OCI-LY7 (cell line): Measurements from ENCODE around the gene VPS9D1.

ENCODE experiments used
- EZH2phosphoT487 ChIP-seq: fragments of 200-600 bp; sonication (generic); IDR thresholded peaks from 2 replicates; pipeline ENCODE4 v1.6.1; 2018; ENCODE audit warnings: low read depth, borderline replicate concordance, mild to moderate bottlenecking, mixed run types, antibody characterized with exemption, low read length, moderate library complexity, mixed read lengths
- TF ChIP-seq, protein P1 (sequence below): fragments of 200-600 bp; sonication (generic); conservative IDR thresholded peaks from 2 replicates; pipeline ENCODE4 v1.5.1; 2014; ENCODE audit warnings: mild to moderate bottlenecking, antibody characterized with exemption, low read length, moderate library complexity, mixed read lengths

DNA sequence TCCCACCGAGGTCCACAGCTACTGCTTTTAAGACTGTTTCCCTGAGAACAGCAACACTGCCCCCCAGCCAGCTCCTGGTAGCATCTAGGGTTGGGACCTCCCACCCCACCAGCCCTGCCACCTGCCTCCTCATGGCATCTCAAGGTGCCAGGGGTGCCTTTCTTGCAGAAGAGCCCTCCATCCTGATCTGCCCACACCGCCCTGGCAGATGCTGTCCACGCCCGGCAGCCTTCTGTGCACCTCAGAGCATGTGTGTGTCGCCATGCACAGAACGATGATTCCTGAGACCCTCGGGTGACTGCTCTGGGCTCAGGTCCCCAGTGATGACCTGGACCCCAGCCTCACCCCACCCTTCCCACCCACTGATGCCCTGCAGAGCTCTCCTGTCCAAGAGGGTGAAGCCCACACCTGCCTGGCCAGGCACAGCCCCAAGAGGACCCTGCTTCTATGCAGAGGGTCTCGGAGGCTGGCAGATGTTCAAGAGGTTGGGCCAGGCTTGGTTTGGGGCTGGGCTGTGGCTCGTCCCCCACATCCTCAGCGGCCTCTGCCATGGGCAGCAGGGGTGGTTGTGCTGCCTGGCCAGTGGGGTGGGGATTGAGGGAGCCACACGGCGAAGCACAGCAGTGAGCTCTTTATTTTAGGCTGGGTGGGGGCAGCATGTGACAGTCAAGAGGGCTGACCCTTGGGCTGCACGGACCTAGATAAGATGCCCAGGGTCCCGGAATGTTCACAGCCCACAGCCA is 14.0 kb downstream of the VPS9D1 start:
- TF ChIP-seq, protein P1, sequence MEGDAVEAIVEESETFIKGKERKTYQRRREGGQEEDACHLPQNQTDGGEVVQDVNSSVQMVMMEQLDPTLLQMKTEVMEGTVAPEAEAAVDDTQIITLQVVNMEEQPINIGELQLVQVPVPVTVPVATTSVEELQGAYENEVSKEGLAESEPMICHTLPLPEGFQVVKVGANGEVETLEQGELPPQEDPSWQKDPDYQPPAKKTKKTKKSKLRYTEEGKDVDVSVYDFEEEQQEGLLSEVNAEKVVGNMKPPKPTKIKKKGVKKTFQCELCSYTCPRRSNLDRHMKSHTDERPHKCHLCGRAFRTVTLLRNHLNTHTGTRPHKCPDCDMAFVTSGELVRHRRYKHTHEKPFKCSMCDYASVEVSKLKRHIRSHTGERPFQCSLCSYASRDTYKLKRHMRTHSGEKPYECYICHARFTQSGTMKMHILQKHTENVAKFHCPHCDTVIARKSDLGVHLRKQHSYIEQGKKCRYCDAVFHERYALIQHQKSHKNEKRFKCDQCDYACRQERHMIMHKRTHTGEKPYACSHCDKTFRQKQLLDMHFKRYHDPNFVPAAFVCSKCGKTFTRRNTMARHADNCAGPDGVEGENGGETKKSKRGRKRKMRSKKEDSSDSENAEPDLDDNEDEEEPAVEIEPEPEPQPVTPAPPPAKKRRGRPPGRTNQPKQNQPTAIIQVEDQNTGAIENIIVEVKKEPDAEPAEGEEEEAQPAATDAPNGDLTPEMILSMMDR, result no peak
- TF ChIP-seq EZH2phosphoT487, result no peak
